Adrenal gland (tissue), 12 donors: ENCODE data around the gene TMA7B. TPM values are rescaled to one million over a fixed set of nuclear protein-coding genes. Genes with fewer than 3 reads are reported as not detected.
"Not testable (repeated sequence)": the region's sequence is repeated elsewhere in the genome, so short reads cannot be mapped to it uniquely, and the experiment has no call there.

ENCODE experiments used
- DNase-seq, 7 donors: peaks; one replicate each; pipeline ENCODE4 v3.0.0-alpha.2; 2019 to 2020
- H3K27ac ChIP-seq, 5 donors: fragments of 200-600 bp; sonication (generic) in 4 of 5; 1 replicate in 3 of 5; 2 replicates in 2 of 5; pipeline versions ENCODE4 v1.5.1 to v1.8.0; 2016 to 2020; ENCODE audit warnings: mild to moderate bottlenecking in 1 of 5
- H3K27me3 ChIP-seq: fragments of 200-600 bp; 2 replicates; pipeline ENCODE4 v1.8.0; 2021
- H3K36me3 ChIP-seq, 2 donors: fragments of 200-600 bp; replicated peaks in 1 of 2; 1 replicate in 1 of 2; 2 replicates in 1 of 2; pipeline versions ENCODE4 v1.5.1 to v1.8.0; 2018 to 2022
- H3K4me1 ChIP-seq, 2 donors: fragments of 200-600 bp; replicated peaks in 1 of 2; 1 replicate in 1 of 2; 2 replicates in 1 of 2; pipeline versions ENCODE4 v1.5.1 to v1.8.0; 2018 to 2021
- H3K4me3 ChIP-seq, 4 donors: fragments of 200-600 bp; sonication (generic) in 3 of 4; one replicate each; pipeline ENCODE4 v1.5.1; 2016 to 2018
- H3K9me3 ChIP-seq, 3 donors: fragments of 200-600 bp; sonication (generic) in 1 of 3; replicated peaks in 1 of 3; 1 replicate in 2 of 3; 2 replicates in 1 of 3; pipeline versions ENCODE4 v1.5.1 to v1.8.0; 2016 to 2021
- CTCF ChIP-seq, 6 experiments: fragments of 450-650 bp in 4 of 6; fragments of 200-600 bp in 2 of 6; sonication (generic) in 1 of 6; IDR thresholded peaks; 1 replicate in 5 of 6; 2 replicates in 1 of 6; pipeline versions ENCODE4 v1.5.1 to v1.8.0; 2016 to 2021; ENCODE audit warnings: antibody characterized with exemption in 6 of 6, mild to moderate bottlenecking in 2 of 6, moderate library complexity in 1 of 6
- POLR2A ChIP-seq, 2 donors: fragments of 450-650 bp; IDR thresholded peaks; one replicate each; pipeline ENCODE4 v1.6.1; 2017; ENCODE audit warnings: antibody characterized with exemption in 2 of 2, mild to moderate bottlenecking in 2 of 2, moderate library complexity in 1 of 2
- WGBS, 4 donors: extraction: QIAGEN DNeasy Blood & Tissue Kit in 2 of 4; methylation state at CpG; one replicate each; pipeline versions ENCODE4 v1.1.5 to v1.1.7; 2013 to 2017; 5-methylcytosine and 5-hydroxymethylcytosine counted together
- intact Hi-C, 2 donors: fragments of 100-400 bp; cut with DNase I; formaldehyde crosslinking; loops; one replicate each; pipeline versions ENCODE4 v1.14.1 to v1.15.0; 2022 to 2023
- polyA plus RNA-seq, 3 donors: library from polyadenylated mRNA; stranded (reverse); fragments of 200-250 nt in 2 of 3; fragments of 350-450 nt in 1 of 3; fragmentation: Illumina TruSeq in 1 of 3; extraction: RNeasy Lipid Tissue Mini Kit (QIAGEN cat#74804) in 1 of 3; gene quantifications; one replicate each; pipeline ENCODE4 v1.2.3, GENCODE V29; 2013 to 2014
- total RNA-seq, 9 donors: library from RNA; depleted of rRNA in 4 of 9; stranded (reverse); fragments of >200 nt in 4 of 9; fragments of 120-200 nt in 1 of 9; fragmentation: NEBNext Ultra II Directional in 1 of 9; extraction: Animal tissue kit (Norgen Biotek cat#: 25700) in 1 of 9; gene quantifications; one replicate each; pipeline versions ENCODE4 v1.1.0 to v1.2.4, GENCODE V29; 2013 to 2023
- donor health status: healthy with polysubstance abuse.
- donor health status: Bipolar disorder and iron deficiency.
- donor health status: DM: yes; HTN: yes; CAD: no.
- donor health status: DM: no; HTN: no; CAD: no.
- donor health status: DM: no; HTN: no; CAD: no.
- donor health status: DM: yes; HTN: yes; CAD: no.

The TMA7B gene
- total and polyA plus RNA-seq, 12 donors: 0.07 TPM; not detected in 11

DNA sequence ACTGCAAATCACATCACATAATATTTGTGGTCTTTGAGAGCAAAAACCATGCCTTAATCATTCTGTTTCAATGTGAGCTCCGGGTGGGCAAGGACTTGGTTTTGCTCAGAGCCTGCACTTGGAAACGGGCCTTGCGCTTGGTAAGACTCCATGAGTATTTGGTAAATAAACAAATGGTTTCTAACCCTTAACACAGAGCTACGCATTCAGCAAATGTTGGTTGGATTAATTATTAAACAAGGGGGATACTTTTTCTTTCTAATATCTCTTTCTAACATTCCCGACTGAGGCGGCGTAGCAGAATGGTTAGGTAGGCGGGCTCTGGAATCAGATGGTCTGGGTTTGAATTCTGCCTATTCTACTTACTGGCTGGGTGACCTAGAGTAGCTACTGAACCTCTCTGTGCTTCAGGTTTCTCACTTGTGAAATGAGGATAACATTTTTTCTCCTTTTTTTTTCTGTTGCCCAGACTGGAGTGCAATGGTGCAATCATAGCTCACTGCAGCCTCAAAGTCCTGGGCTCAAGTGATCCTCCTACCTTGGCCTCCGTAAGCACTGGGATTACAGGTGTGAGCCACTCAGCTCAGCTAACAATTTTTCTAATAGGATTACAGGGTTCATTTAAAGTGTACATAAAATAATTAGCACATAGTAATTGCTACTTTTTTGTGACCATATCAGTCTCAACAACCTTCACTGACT, 31.1 kb downstream of the TMA7B start:
- no peak overlapping the region for H3K4me3 ChIP-seq
- H3K27me3 ChIP-seq: peaks cover 17% of the 10 kb centered on the region
- WGBS, 4 donors: 89 to 96% (median 92%) methylated on average over 9 of the region's 9 CpGs
- no peaks in the 10 kb centered on the region for H3K36me3 ChIP-seq
- no peak overlapping the region for H3K27ac ChIP-seq
- no peaks in the 10 kb centered on the region for H3K9me3 ChIP-seq
- H3K4me1 ChIP-seq: no peaks in the 10 kb centered on the region
- TF ChIP-seq CTCF (IDR thresholded peaks at IDR 0.05) (no peak), POLR2A (IDR thresholded peaks at IDR 0.05) (no peak)
- DNase-seq: no peak
- intact Hi-C loops: no loop called here

GRCh38 chr22:39992088-39992826, 32.1 kb downstream of the TMA7B start:
- 79 to 88% (median 84%) methylated on average over 5 of the region's 5 CpGs for WGBS, 4 donors
- no peak overlapping the region for H3K4me3 ChIP-seq
- no peak for TF ChIP-seq POLR2A (IDR thresholded peaks at IDR 0.05)
- no peak for TF ChIP-seq CTCF (IDR thresholded peaks at IDR 0.05)
- intact Hi-C loops: no loop called here
- no peak overlapping the region for H3K27ac ChIP-seq
- no peaks in the 10 kb centered on the region for H3K9me3 ChIP-seq
- no peak for DNase-seq
- peaks cover 17% of the 10 kb centered on the region for H3K27me3 ChIP-seq
- no peaks in the 10 kb centered on the region for H3K36me3 ChIP-seq
- H3K4me1 ChIP-seq: no peaks in the 10 kb centered on the region

- H3K4me1 ChIP-seq, DNase-seq, H3K9me3 ChIP-seq, intact Hi-C loops, H3K27ac ChIP-seq, H3K36me3 ChIP-seq, H3K4me3 ChIP-seq: not testable (repeated sequence)
- peaks cover 17% of the 10 kb centered on the region for H3K27me3 ChIP-seq
- WGBS, 4 donors: 95 to 98% (median 95%) methylated on average over 7 of the region's 7 CpGs
Measured at GRCh38 chr22:39992894-39993293, 32.7 kb downstream of the TMA7B start.

- H3K27ac ChIP-seq: no peak overlapping the region
- peaks cover 17% of the 10 kb centered on the region for H3K27me3 ChIP-seq
- no peaks in the 10 kb centered on the region for H3K36me3 ChIP-seq
- TF ChIP-seq POLR2A (IDR thresholded peaks at IDR 0.05) (no peak), CTCF (IDR thresholded peaks at IDR 0.05) (no peak)
- 48 to 81% (median 57%) methylated on average over 12 to 20 of the region's 20 CpGs for WGBS, 4 donors
- intact Hi-C loops: no loop called here
- DNase-seq: no peak
- H3K4me3 ChIP-seq: no peak overlapping the region
- H3K9me3 ChIP-seq: no peaks in the 10 kb centered on the region
- H3K4me1 ChIP-seq: no peaks in the 10 kb centered on the region
Measured at GRCh38 chr22:39994041-39994565, 33.9 kb downstream of the TMA7B start.
